Endothelial cell of umbilical vein (primary cell): ENCODE results near the gene INSYN2B.

Experiments used
- CTCF ChIP-seq, 2 donors: IDR thresholded peaks; 1 replicate in 1 of 2; 2 replicates in 1 of 2; pipeline ENCODE4 v1.5.1; 2011; ENCODE audit warnings: low read length in 2 of 2, mild to moderate bottlenecking in 2 of 2, moderate library complexity in 2 of 2, control low read depth in 1 of 2, inconsistent platforms in 1 of 2, low read depth in 1 of 2; ENCODE audit not compliant: insufficient read depth in 1 of 2; ENCODE audit errors: extremely low read depth in 1 of 2
- EZH2 ChIP-seq: IDR thresholded peaks from 2 replicates; pipeline ENCODE4 v1.6.1; 2012; ENCODE audit warnings: borderline replicate concordance, low read depth, mild to moderate bottlenecking, moderate library complexity, low read length, inconsistent platforms; ENCODE audit not compliant: severe bottlenecking
- GATA2 ChIP-seq: IDR thresholded peaks from 2 replicates; pipeline ENCODE4 v1.7.0; 2011; ENCODE audit warnings: low read depth, mild to moderate bottlenecking, moderate library complexity, mixed read lengths, low read length; ENCODE audit not compliant: insufficient read length, insufficient read depth
- MAX ChIP-seq: IDR thresholded peaks from 2 replicates; pipeline ENCODE4 v1.6.1; 2011; ENCODE audit not compliant: insufficient read depth, insufficient read length
- MYC ChIP-seq: IDR thresholded peaks from one replicate; pipeline ENCODE4 v1.6.1; 2011; ENCODE audit warnings: mild to moderate bottlenecking, low read depth, low read length
- POLR2A ChIP-seq: IDR thresholded peaks from 2 replicates; pipeline ENCODE4 v1.6.1; 2012; ENCODE audit warnings: low read depth, mild to moderate bottlenecking, control low read depth, low read length

GRCh38 chr5:169920474-169920873 lies 59.8 kb downstream of the INSYN2B start:
- TF ChIP-seq POLR2A (no peak), CTCF (IDR thresholded peaks at IDR 0.05; ENCODE audit: extremely low read depth in 1 of 2, insufficient read depth in 1 of 2, low read depth in 1 of 2, low read length in 2 of 2) (no peak), EZH2 (no peak), MAX (no peak), MYC (no peak), GATA2 (no peak)
